ENCODE results near the gene TLR8.
"Not testable (repeated sequence)": the region's sequence is repeated elsewhere in the genome, so short reads cannot be mapped to it uniquely, and the experiment has no call there.

Gene TLR8

DNA sequence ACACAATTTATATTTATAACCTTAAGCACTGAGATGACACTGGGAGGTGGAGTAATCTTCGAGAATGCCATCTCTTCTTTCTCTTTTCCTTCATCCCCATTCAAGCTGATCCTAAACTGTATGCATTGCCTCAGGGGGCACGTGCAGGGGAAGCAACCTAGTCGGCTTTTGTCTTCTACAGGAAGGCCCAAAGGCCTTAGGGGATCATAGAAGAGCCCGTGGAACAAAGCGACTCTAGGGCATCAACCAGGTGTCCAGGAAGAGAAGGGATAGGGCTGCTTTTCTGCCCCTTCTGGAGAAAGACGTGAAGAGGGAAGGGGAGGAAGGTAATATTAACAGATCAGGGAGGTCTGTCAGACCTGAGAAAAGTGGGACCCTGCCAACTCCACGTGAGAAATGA lies 6.9 kb upstream of the TLR8 start:
- DNase-seq, result no peak

GRCh38 chrX:12901486-12901885 lies 4.9 kb upstream of the TLR8 start:
- peak; percentile 19 for DNase-seq

GRCh38 chrX:12903646-12904045 lies 2.8 kb upstream of the TLR8 start:
- DNase-seq, result no peak

DNA sequence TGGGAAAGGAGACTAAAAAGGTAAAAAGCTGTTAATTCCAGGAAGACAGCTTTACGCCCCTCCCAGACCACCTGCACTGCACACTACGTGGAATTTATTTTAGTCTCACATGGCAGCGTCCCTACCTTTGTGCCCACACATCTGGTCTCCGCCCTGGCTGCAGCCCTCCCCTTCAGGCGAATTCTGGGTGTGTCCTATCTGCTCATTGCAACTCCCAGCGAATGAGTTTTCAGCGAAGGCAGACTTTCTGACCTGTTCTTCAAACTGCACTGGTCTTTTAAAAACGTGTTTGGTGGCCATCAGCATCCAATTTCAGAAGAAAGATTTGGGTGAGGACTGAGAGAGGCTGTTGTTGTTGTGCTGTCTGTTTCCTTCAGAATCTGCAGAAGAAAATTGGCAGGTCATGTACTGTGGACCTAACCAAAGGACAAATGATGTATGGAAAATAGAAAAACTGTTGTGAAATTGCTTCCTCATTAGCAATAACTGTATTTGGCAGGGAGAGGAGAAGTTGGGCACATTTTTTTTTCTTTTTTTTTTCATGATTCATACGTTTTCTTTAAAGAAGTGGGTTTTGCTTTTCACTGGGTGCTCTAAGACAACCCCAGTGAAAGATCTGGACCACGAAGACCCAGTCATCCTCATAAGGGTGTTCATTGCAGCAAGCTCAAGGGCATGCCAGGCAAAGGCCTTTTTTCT lies 4.2 kb downstream of the TLR8 start:
- no peak for DNase-seq

DNA sequence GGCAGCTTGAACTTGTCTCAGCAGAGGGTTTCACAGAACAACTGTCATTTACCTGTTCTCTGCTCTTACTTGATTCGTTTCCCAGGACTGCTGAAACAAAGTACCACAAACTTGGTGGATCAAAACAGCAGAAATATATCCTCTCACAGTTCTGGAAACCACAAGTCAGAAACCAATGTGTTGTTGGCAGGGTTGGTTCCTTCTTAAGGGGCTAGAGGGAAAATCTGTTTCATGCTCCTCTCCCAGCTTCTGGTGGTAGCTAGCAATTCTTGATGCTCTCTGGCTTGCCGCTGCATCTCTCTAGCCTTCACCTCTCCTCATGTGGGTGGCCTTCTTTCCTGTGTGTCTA lies 4.7 kb downstream of the TLR8 start:
- no peak for DNase-seq

- DNase-seq, result no peak
Observed at GRCh38 chrX:12912791-12913482, 6.5 kb downstream of the TLR8 start.

DNA sequence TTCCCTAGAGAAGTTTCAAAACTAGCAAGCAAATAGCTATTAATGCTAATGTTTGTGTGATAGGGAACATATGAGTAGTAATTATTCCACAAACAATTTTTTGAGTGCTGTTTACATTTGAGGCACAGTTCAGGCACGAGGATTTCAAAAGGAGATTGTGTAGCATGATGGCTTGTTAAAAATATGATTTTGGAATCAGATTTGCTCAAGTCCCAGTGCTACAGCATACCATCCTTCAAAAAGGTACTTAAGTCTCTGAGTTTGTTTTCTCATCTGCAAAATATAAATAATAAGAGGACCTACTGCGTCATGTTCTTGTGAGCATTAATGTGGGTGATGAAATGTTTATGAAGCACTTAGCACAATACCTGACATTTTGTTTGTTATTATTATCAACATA lies 11.3 kb downstream of the TLR8 start:
- DNase-seq, result no peak

DNA sequence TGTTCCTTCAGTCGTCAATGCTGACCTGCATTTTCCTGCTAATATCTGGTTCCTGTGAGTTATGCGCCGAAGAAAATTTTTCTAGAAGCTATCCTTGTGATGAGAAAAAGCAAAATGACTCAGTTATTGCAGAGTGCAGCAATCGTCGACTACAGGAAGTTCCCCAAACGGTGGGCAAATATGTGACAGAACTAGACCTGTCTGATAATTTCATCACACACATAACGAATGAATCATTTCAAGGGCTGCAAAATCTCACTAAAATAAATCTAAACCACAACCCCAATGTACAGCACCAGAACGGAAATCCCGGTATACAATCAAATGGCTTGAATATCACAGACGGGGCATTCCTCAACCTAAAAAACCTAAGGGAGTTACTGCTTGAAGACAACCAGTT lies 12.6 kb downstream of the TLR8 start:
- DNase-seq, result no peak

DNA sequence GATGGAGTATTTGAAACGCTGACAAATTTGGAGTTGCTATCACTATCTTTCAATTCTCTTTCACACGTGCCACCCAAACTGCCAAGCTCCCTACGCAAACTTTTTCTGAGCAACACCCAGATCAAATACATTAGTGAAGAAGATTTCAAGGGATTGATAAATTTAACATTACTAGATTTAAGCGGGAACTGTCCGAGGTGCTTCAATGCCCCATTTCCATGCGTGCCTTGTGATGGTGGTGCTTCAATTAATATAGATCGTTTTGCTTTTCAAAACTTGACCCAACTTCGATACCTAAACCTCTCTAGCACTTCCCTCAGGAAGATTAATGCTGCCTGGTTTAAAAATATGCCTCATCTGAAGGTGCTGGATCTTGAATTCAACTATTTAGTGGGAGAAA lies 13.2 kb downstream of the TLR8 start:
- DNase-seq, result no peak

DNA sequence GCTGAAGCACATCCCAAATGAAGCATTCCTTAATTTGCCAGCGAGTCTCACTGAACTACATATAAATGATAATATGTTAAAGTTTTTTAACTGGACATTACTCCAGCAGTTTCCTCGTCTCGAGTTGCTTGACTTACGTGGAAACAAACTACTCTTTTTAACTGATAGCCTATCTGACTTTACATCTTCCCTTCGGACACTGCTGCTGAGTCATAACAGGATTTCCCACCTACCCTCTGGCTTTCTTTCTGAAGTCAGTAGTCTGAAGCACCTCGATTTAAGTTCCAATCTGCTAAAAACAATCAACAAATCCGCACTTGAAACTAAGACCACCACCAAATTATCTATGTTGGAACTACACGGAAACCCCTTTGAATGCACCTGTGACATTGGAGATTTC lies 14.6 kb downstream of the TLR8 start:
- no peak for DNase-seq

GRCh38 chrX:12921886-12922598 lies 15.6 kb downstream of the TLR8 start:
- no peak for DNase-seq

DNA sequence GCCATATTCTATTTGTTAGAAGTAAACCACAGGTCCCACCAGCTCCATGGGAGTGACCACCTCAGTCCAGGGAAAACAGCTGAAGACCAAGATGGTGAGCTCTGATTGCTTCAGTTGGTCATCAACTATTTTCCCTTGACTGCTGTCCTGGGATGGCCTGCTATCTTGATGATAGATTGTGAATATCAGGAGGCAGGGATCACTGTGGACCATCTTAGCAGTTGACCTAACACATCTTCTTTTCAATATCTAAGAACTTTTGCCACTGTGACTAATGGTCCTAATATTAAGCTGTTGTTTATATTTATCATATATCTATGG lies 16.1 kb downstream of the TLR8 start:
- no peak for DNase-seq

- no peak for DNase-seq
Observed at GRCh38 chrX:12929701-12930100, 23.3 kb downstream of the TLR8 start.

DNA sequence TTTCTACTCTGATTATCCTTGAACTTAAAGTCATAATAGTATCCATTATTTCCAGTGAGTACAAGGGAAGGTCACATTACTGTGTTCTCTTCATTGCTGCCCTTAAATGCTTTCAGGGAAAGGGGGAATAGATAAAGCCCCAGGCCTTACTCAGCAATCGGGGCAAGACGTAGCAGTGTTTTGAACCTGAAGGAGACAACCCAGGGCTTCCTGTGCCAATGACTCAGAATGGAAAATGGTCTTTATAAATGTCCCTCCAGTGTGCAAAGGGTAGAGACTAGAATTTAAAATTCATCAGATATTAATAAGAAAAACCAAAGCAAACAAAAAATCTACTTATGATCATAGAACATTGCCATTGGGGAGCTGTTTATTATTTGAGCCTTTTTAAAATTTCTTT lies 23.7 kb downstream of the TLR8 start:
- DNase-seq, result no peak

- DNase-seq, result no peak
Observed at GRCh38 chrX:12932244-12932643, 25.8 kb downstream of the TLR8 start.

DNA sequence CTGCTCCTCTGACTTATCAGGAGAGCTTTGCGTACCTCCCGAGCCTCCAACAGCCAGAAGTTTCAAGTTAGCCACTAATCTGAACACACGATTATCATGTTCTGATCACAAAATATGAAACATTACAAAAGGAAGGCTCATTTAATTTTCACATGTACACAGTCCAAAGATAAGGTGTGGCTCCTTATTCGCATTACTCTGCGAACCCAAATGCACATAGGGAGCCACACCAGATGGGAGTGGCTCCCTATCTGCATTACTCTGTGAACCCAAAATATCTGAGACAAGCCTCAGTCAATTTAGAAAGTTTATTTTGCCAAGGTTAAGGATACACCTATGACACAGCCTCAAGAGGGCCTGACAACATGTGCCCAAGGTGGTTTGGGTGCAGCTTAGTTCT lies 28.4 kb downstream of the TLR8 start:
- no peak for DNase-seq

DNA sequence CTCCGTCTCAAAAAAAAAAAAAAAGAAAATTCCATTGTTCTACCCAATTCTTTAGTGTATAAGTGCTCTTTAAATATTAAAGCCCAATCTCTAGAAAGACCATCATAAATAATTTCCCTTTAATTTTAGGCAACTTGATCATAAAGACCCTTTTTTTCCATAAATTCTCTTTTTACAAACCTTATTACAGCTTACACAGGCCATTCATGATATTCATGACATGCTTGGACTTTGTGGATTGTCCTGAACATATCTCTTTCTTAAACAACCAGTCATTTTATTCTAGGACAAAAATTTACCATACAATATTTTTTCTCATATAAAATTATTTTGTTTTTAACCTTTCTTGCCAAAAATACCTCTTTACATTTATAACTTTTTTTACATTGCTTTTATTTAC lies 30.5 kb downstream of the TLR8 start:
- no peak for DNase-seq

DNA sequence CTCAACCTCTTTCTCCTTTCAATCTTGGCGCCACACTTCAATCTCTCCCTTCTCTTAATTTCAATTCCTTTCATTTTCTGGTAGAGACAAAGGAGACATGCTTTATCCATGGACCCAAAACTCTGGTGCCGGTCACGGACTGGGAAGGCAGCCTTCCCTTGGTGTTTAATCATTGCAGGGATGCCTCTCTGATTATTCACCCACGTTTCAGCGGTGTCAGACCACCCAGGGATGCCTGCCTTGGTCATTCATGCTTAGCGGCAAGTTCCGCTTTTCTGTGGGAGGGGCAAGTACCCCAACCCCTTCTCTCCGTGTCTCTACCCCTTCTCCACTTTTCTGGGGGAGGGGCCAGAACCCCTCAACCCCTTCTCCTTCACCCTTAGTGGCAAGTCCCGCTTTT lies 34.1 kb downstream of the TLR8 start:
- not testable (repeated sequence) for DNase-seq

- not testable (repeated sequence) for DNase-seq
Observed at GRCh38 chrX:12943592-12943991, 37.2 kb downstream of the TLR8 start.

DNA sequence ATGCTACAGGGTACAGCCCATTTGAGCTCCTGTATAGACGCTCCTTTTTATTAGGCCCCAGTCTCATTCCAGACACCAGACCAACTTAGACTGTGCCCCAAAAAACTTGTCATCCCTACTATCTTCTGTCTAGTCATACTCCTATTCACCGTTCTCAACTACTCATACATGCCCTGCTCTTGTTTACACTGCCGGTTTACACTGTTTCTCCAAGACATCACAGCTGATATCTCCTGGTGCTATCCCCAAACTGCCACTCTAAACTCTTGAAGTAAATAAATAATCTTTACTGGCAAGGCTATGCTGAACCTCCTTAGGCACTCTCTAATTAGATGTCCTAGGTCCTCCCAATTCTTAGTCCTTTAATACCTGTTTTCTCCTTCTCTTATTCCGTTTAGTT lies 38.0 kb downstream of the TLR8 start:
- DNase-seq, result not testable (repeated sequence)

GRCh38 chrX:12945494-12945893 lies 39.1 kb downstream of the TLR8 start:
- no peak for DNase-seq

GRCh38 chrX:12946406-12946805 lies 40.0 kb downstream of the TLR8 start:
- DNase-seq, result no peak

- DNase-seq, result peak; percentile 73
Observed at GRCh38 chrX:12946838-12947544, 40.6 kb downstream of the TLR8 start.
